ENCODE data around the gene MLLT1.
A peak's percentile ranks its signal among the peaks of the same experiment; 100 is the strongest.

The MLLT1 gene

GRCh38 chr19:6216996-6217751 lies 62.6 kb downstream of the MLLT1 start:
- peak overlapping the region; percentile 75 for H3K4me3 Mint-ChIP-seq
- peak; percentile 79 for DNase-seq

GRCh38 chr19:6216236-6216995 lies 63.4 kb downstream of the MLLT1 start:
- peak overlapping the region; percentile 75 for H3K4me3 Mint-ChIP-seq
- H3K4me1 Mint-ChIP-seq: peaks cover 27% of the 10 kb centered on the region
- no peaks in the 10 kb centered on the region for H3K27me3 Mint-ChIP-seq (ENCODE audit: low read depth, poor library complexity)
- peaks cover 4% of the 10 kb centered on the region for H3K36me3 Mint-ChIP-seq (ENCODE audit: low read depth)
- no peak for TF ChIP-seq CTCF (IDR thresholded peaks at IDR 0.05)
- no peak for DNase-seq
- H3K27ac Mint-ChIP-seq: peak overlapping the region; percentile 99
- no peaks in the 10 kb centered on the region for H3K9me3 Mint-ChIP-seq

More at GRCh38 chr19:6216996-6217751, 62.6 kb downstream of the MLLT1 start:
- Mint-ChIP-seq H3K27me3 (ENCODE audit: low read depth, poor library complexity) (no peaks in the 10 kb centered on the region), H3K36me3 (ENCODE audit: low read depth) (peaks cover 3% of the 10 kb centered on the region), H3K9me3 (no peaks in the 10 kb centered on the region), H3K4me1 (peaks cover 25% of the 10 kb centered on the region), H3K27ac (peak overlapping the region; percentile 99)
- no peak for TF ChIP-seq CTCF (IDR thresholded peaks at IDR 0.05)

- no peak for DNase-seq
- TF ChIP-seq CTCF (IDR thresholded peaks at IDR 0.05): no peak
- H3K4me3 Mint-ChIP-seq: no peak overlapping the region
- H3K27me3 Mint-ChIP-seq (ENCODE audit: low read depth, poor library complexity): no peaks in the 10 kb centered on the region
- H3K4me1 Mint-ChIP-seq: peaks cover 27% of the 10 kb centered on the region
- H3K9me3 Mint-ChIP-seq: no peaks in the 10 kb centered on the region
- no peak overlapping the region for H3K27ac Mint-ChIP-seq
- H3K36me3 Mint-ChIP-seq (ENCODE audit: low read depth): peaks cover 4% of the 10 kb centered on the region
These were observed 64.0 kb downstream of the MLLT1 start for GRCh38 chr19:6215701-6216235.

GRCh38 chr19:6214881-6215541 lies 64.8 kb downstream of the MLLT1 start:
- no peak for DNase-seq
- no peak for TF ChIP-seq CTCF (IDR thresholded peaks at IDR 0.05)
- Mint-ChIP-seq H3K4me3 (no peak overlapping the region), H3K36me3 (ENCODE audit: low read depth) (peaks cover 10% of the 10 kb centered on the region), H3K4me1 (peaks cover 32% of the 10 kb centered on the region), H3K27me3 (ENCODE audit: low read depth, poor library complexity) (no peaks in the 10 kb centered on the region), H3K9me3 (no peaks in the 10 kb centered on the region), H3K27ac (peak overlapping the region; percentile 69)

- no peaks in the 10 kb centered on the region for H3K9me3 Mint-ChIP-seq
- no peak for TF ChIP-seq CTCF (IDR thresholded peaks at IDR 0.05)
- H3K27me3 Mint-ChIP-seq (ENCODE audit: low read depth, poor library complexity): no peaks in the 10 kb centered on the region
- no peak overlapping the region for H3K27ac Mint-ChIP-seq
- H3K36me3 Mint-ChIP-seq (ENCODE audit: low read depth): peaks cover 10% of the 10 kb centered on the region
- peaks cover 37% of the 10 kb centered on the region for H3K4me1 Mint-ChIP-seq
- DNase-seq: no peak
- H3K4me3 Mint-ChIP-seq: no peak overlapping the region
These were observed 65.8 kb downstream of the MLLT1 start for GRCh38 chr19:6213696-6214641.
